Gastrocnemius medialis (tissue), 4 donors: ENCODE results near the gene FEM1A. TPM values are rescaled to one million over a fixed set of nuclear protein-coding genes. Genes with fewer than 3 reads are reported as not detected.
"Not testable (repeated sequence)": the region's sequence is repeated elsewhere in the genome, so short reads cannot be mapped to it uniquely, and the experiment has no call there.

Source experiments
- ATAC-seq, 2 donors: fragments of 150-250 bp; one replicate each; pipeline ENCODE4 v1.9.1; 2016
- DNase-seq, 2 donors: peaks; one replicate each; pipeline ENCODE4 v3.0.0-alpha.2; 2019
- H3K27ac ChIP-seq, 4 donors: fragments of 200-600 bp; sonication (generic); 1 replicate in 1 of 4; 2 replicates in 3 of 4; pipeline ENCODE4 v1.5.1; 2016 to 2018; ENCODE audit warnings: mild to moderate bottlenecking in 2 of 4, moderate library complexity in 1 of 4
- H3K27me3 ChIP-seq, 3 donors: fragments of 200-600 bp; sonication (generic) in 2 of 3; 1 replicate in 1 of 3; 2 replicates in 2 of 3; pipeline versions ENCODE4 v1.5.1 to v1.6.0; 2016 to 2019; ENCODE audit warnings: mild to moderate bottlenecking in 1 of 3, moderate library complexity in 1 of 3
- H3K36me3 ChIP-seq, 2 donors: fragments of 200-600 bp; sonication (generic) in 1 of 2; one replicate each; pipeline ENCODE4 v1.5.1; 2017 to 2018
- H3K4me1 ChIP-seq, 2 donors: fragments of 200-600 bp; sonication (generic) in 1 of 2; one replicate each; pipeline ENCODE4 v1.5.1; 2016 to 2017; ENCODE audit warnings: mild to moderate bottlenecking in 2 of 2
- H3K4me3 ChIP-seq, 4 donors: fragments of 200-600 bp; sonication (generic) in 3 of 4; 1 replicate in 1 of 4; 2 replicates in 3 of 4; pipeline ENCODE4 v1.5.1; 2016 to 2019; ENCODE audit warnings: mild to moderate bottlenecking in 2 of 4
- H3K9me3 ChIP-seq, 3 donors: fragments of 200-600 bp; sonication (generic) in 2 of 3; 1 replicate in 1 of 3; 2 replicates in 2 of 3; pipeline ENCODE4 v1.5.1; 2016 to 2019
- POLR2A ChIP-seq, 2 donors: fragments of 450-650 bp; IDR thresholded peaks; one replicate each; pipeline ENCODE4 v1.6.1; 2017; ENCODE audit warnings: antibody characterized with exemption in 2 of 2, mild to moderate bottlenecking in 2 of 2, moderate library complexity in 2 of 2
- in situ Hi-C, 4 donors: fragments of 200-750 bp; cut with MboI; loops; one replicate each; pipeline versions ENCODE4 v1.15.0 to v1.8.0; 2017; ENCODE audit warnings: low sequenced_read_pairs in 4 of 4
- intact Hi-C: fragments of 100-400 bp; cut with DNase I; formaldehyde crosslinking; loops from one replicate; pipeline ENCODE4 v1.15.1; 2023; ENCODE audit warnings: low total_unique reads
- total RNA-seq, 4 donors: library from RNA; depleted of rRNA; stranded (reverse); fragments of >200 nt; gene quantifications; one replicate each; pipeline versions ENCODE4 v1.1.0 to v1.2.3, GENCODE V29; 2016
- TF ChIP-seq, protein P1 (sequence below), 5 experiments: fragments of 450-650 bp in 3 of 5; fragments of 200-600 bp in 2 of 5; sonication (generic) in 2 of 5; IDR thresholded peaks in 4 of 5; conservative IDR thresholded peaks in 1 of 5; 1 replicate in 4 of 5; 2 replicates in 1 of 5; pipeline ENCODE4 v1.5.1; 2016 to 2019; ENCODE audit warnings: antibody characterized with exemption in 5 of 5, mild to moderate bottlenecking in 3 of 5, moderate library complexity in 3 of 5

The FEM1A gene, protein sequence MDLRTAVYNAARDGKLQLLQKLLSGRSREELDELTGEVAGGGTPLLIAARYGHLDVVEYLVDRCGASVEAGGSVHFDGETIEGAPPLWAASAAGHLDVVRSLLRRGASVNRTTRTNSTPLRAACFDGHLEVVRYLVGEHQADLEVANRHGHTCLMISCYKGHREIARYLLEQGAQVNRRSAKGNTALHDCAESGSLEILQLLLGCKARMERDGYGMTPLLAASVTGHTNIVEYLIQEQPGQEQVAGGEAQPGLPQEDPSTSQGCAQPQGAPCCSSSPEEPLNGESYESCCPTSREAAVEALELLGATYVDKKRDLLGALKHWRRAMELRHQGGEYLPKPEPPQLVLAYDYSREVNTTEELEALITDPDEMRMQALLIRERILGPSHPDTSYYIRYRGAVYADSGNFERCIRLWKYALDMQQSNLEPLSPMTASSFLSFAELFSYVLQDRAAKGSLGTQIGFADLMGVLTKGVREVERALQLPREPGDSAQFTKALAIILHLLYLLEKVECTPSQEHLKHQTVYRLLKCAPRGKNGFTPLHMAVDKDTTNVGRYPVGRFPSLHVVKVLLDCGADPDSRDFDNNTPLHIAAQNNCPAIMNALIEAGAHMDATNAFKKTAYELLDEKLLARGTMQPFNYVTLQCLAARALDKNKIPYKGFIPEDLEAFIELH
- total RNA-seq, result 100 to 1,000 TPM; 246 to 360 (median 300) TPM

DNA sequence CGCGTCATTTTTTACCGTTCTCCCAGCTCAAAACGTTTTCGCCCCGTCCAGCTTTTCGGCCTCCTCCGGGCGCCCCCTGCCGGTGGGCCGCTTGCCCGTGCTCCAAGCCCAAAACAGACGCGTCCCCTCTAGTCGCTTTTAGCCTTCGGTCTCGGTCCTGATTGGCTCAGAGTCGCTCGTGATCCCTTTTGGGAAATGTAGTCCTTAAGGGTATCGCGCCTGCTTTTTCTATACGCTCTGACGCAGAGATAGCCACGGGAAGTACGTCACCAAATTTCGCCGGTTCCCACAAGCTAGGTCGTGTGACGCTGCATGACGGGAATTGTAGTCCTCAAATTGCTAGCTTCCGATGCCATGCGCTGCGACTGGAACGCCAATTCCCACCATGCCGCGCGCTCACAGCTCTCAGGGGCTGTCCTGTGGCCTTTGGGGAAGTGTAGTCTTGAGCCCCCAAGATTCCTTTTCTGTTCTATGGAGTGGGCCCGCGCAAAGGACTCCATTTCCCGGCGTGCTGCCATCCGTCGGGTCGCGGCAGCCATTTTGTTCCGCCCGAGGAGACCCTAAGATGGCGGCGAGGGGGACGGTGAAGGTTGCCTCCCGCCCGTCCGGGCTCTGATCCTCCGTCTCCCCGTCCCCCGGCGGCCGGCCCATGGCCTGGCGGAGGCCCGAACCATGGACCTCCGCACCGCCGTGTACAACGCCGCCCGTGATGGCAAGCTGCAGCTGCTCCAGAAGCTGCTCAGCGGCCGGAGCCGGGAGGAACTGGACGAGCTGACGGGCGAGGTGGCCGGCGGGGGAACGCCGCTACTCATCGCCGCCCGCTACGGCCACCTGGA lies at the start of gene FEM1A:
Gene FEM1A (plus strand): TSS at position 552 of the 836 bp plus-strand sequence. CDS start 121 bp downstream, at position 673.
- peak within 1 kb of the TSS; percentile 91 to 100 (median 94) for H3K27ac ChIP-seq
- no peaks in the 10 kb centered on the region for H3K27me3 ChIP-seq
- DNase-seq (peak; percentile 100), ATAC-seq (peak; percentile 93)
- H3K4me1 ChIP-seq, result peaks cover 40 to 46% of the 10 kb centered on the region in 2 donors
- in situ Hi-C loops, result no loop called here
- H3K4me3 ChIP-seq, result peak within 1 kb of the TSS; percentile 68 to 100 (median 92)
- peaks cover 0 to 19% of the 10 kb centered on the region in 2 donors for H3K36me3 ChIP-seq
- no peaks in the 10 kb centered on the region for H3K9me3 ChIP-seq
- intact Hi-C loops, result loop anchor here (1.0 to 10.0 kb wide), 3 partner anchors 24 to 257 kb away; partner anchors contain the start of gene PLIN5
- TF ChIP-seq, protein P1, sequence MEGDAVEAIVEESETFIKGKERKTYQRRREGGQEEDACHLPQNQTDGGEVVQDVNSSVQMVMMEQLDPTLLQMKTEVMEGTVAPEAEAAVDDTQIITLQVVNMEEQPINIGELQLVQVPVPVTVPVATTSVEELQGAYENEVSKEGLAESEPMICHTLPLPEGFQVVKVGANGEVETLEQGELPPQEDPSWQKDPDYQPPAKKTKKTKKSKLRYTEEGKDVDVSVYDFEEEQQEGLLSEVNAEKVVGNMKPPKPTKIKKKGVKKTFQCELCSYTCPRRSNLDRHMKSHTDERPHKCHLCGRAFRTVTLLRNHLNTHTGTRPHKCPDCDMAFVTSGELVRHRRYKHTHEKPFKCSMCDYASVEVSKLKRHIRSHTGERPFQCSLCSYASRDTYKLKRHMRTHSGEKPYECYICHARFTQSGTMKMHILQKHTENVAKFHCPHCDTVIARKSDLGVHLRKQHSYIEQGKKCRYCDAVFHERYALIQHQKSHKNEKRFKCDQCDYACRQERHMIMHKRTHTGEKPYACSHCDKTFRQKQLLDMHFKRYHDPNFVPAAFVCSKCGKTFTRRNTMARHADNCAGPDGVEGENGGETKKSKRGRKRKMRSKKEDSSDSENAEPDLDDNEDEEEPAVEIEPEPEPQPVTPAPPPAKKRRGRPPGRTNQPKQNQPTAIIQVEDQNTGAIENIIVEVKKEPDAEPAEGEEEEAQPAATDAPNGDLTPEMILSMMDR (IDR thresholded peaks at IDR 0.05 in 4 of 5, conservative IDR thresholded peaks at IDR 0.05 in 1 of 5), result peak; percentile 97 to 98 (median 98)
- peak; percentile 78 to 84 for TF ChIP-seq POLR2A (IDR thresholded peaks at IDR 0.05)

DNA sequence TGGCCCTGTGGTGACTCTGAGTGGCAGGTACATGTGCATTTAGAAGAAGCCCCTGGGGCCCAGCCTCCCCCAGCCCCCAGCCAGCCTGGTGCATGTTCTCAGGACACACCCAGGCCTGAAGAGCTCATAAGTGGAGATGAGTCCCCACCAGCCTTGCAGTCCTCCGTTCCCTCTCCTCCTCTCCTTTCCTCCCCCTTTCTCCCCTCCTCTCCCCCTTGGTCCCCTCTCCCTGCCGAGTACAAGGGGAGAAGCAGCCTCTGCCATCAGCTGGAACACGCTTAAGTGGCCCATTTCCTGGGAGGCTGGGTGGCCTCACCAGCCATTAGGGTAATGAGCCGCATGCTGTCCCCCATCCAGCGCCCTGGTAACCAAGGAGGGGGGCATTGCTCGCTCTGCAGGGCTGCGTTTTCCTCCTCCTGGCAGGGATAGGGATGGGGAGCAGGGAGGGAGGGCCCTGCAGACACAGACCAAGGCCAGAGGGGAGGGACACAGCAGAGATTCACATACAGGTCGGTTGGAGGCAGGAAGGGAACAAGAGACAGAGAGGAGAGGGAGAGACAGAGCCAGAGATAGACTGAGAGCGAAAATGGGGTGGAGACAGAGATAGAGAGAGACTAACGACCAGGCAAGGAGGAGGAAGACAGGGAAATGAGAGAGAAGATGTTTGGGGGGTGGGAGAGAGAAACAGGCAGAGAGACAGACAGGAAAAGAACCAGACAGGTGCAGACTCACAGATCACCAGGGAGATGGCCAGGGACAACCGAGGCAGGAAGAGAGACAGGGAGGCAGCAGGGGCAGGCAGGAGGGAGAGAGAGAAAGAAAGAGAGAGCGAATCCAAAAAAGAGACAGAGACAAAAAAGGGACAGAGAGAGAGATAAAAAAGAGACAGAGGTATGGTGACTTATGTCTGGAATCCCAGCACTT lies 48.5 kb upstream of the FEM1A start:
- intact Hi-C loops (no loop called here), in situ Hi-C loops (no loop called here)
- H3K27ac ChIP-seq, result peak overlapping the region; percentile 25 to 48 (median 33)

DNA sequence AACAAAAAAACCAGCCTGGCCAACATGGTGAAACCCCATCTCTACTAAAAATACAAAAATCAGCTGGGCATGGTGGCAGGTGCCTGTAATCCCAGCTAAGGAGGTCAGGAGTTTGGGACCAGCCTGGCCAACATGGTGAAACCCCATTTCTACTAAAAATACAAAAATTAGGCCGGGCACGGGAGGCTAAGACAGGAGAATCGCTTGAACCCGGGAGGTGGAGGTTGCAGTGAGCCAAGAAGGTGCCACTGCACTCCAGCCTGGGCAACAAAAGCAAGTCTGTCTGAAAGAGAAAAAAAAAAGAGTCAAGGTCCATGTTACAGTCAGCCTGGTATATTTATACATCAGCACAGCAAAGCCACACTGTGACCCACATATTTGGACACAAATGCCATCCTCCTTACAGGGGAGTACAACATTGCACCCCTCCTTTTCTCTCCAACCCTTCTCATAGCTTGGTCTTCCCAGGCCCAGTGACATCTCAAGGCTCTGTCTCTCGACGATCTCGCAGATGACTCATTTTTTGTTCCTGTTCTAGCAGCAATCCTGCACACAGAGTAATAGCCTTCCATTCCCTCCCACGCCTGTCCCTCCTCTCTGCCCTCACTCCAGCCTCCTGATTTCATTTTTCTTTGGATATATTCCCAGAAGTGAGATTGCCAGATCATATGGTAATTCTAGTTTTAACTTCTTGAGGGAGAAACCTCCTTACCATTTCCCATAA lies 46.9 kb upstream of the FEM1A start:
- H3K4me3 ChIP-seq, result peak overlapping the region in 1 of 4 donors; percentile 9
- H3K9me3 ChIP-seq, result no peaks in the 10 kb centered on the region
- in situ Hi-C loops, result no loop called here
- no peaks in the 10 kb centered on the region for H3K36me3 ChIP-seq
- peaks cover 5 to 9% (median 5%) of the 10 kb centered on the region in 3 donors for H3K27me3 ChIP-seq
- DNase-seq (peak; percentile 23 to 43), ATAC-seq (peak; percentile 86 to 93)
- peak overlapping the region; percentile 5 to 72 (median 42) for H3K27ac ChIP-seq
- peaks cover 4 to 14% of the 10 kb centered on the region in 2 donors for H3K4me1 ChIP-seq
- TF ChIP-seq, protein P1 (IDR thresholded peaks at IDR 0.05 in 4 of 5, conservative IDR thresholded peaks at IDR 0.05 in 1 of 5), result no peak
- no peak for TF ChIP-seq POLR2A (IDR thresholded peaks at IDR 0.05)
- intact Hi-C loops, result no loop called here

More for the DNA sequence above, 48.5 kb upstream of the FEM1A start:
- Histone ChIP-seq H3K4me1 (peaks cover 4 to 14% of the 10 kb centered on the region in 2 donors), H3K36me3 (no peaks in the 10 kb centered on the region), H3K27me3 (peaks cover under 1 to 2% (median 1%) of the 10 kb centered on the region in 3 donors), H3K9me3 (no peaks in the 10 kb centered on the region), H3K4me3 (no peak overlapping the region)
- DNase-seq, result no peak
- TF ChIP-seq, protein P1 (IDR thresholded peaks at IDR 0.05 in 4 of 5, conservative IDR thresholded peaks at IDR 0.05 in 1 of 5), result no peak
- no peak for TF ChIP-seq POLR2A (IDR thresholded peaks at IDR 0.05)
- peak in 1 of 2 donors; percentile 11 for ATAC-seq

DNA sequence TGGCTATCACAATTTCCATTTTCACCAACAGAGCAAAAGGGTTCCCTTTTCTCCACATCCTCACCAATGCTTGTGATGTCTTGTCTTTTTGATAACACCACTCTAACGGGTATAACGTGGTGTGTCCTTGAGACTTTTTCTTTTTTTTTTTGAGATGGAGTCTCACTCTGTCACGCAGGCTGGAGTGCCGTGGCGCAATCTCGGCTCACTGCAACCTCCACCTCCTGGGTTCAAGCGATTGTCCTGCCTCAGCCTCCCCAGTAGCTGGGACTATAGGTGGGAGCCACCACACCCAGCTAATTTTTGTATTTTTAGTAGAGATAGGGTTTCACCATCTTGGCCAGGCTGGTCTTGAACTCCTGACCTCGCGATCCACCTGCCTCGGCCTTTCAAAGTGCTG lies 46.4 kb upstream of the FEM1A start:
- ATAC-seq, DNase-seq, H3K9me3 ChIP-seq, intact Hi-C loops, H3K27me3 ChIP-seq, H3K4me3 ChIP-seq, H3K36me3 ChIP-seq, in situ Hi-C loops: not testable (repeated sequence)
- H3K4me1 ChIP-seq, result peaks cover 4 to 14% of the 10 kb centered on the region in 2 donors
- peak overlapping the region in 3 of 4 donors; percentile 35 to 72 (median 38) for H3K27ac ChIP-seq
